Right atrium auricular region (tissue), 2 donors: ENCODE measurements around the gene LYZL2. TPM values are rescaled to one million over a fixed set of nuclear protein-coding genes. Genes with fewer than 3 reads are reported as not detected.

Source experiments
- DNase-seq: peaks from one replicate; pipeline ENCODE4 v3.0.0-alpha.2; 2019; ENCODE audit warnings: low spot score
- H3K27ac ChIP-seq, 2 donors: fragments of 200-600 bp; sonication (generic); 1 replicate in 1 of 2; 2 replicates in 1 of 2; pipeline ENCODE4 v1.5.1; 2016 to 2019
- H3K27me3 ChIP-seq, 2 donors: fragments of 200-600 bp; sonication (generic); one replicate each; pipeline versions ENCODE4 v1.5.1 to v1.6.0; 2017 to 2019
- H3K36me3 ChIP-seq: fragments of 200-600 bp; sonication (generic); one replicate; pipeline ENCODE4 v1.5.1; 2016
- H3K4me1 ChIP-seq, 2 donors: fragments of 200-600 bp; sonication (generic); one replicate each; pipeline versions ENCODE4 v1.5.1 to v1.6.0; 2017 to 2019
- H3K4me3 ChIP-seq, 2 donors: fragments of 200-600 bp; sonication (generic); 1 replicate in 1 of 2; 2 replicates in 1 of 2; pipeline ENCODE4 v1.5.1; 2017 to 2019; ENCODE audit warnings: mild to moderate bottlenecking in 1 of 2, moderate library complexity in 1 of 2
- H3K9me3 ChIP-seq, 2 donors: fragments of 200-600 bp; sonication (generic); one replicate each; pipeline ENCODE4 v1.5.1; 2019
- total RNA-seq, 2 donors: library from RNA; depleted of rRNA; stranded (reverse); fragments of >200 nt; gene quantifications; one replicate each; pipeline ENCODE4 v1.1.0, GENCODE V29; 2016
- TF ChIP-seq, protein P1 (sequence below), 2 donors: fragments of 200-600 bp; sonication (generic); IDR thresholded peaks; one replicate each; pipeline ENCODE4 v1.5.1; 2019; ENCODE audit warnings: antibody characterized with exemption in 2 of 2

LYZL2 gene
- total RNA-seq, 2 donors from 2014 or later, result not detected

DNA sequence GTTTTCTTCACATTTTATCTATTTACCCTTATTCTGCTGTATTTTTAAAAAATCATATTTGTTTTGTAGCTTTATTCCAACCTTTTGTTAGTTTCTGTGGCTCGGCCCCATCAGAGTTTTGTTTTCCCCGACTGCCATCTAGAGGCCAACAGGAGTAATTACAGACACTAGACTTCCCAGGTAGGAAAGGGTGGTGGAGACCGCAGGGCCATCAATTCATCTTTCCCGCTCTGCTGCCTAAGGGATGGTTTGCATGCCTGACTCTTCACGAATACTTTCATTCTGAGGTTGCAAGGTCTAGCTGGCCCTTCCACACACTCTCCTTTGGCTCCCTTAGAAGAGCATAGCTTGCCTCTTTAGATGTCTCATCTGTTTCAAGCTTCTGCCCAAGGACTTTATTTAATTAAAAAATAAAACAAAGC lies 38.3 kb downstream of the LYZL2 start:
- no peaks in the 10 kb centered on the region for H3K27me3 ChIP-seq
- no peak overlapping the region for H3K27ac ChIP-seq
- no peak for DNase-seq
- TF ChIP-seq, protein P1, sequence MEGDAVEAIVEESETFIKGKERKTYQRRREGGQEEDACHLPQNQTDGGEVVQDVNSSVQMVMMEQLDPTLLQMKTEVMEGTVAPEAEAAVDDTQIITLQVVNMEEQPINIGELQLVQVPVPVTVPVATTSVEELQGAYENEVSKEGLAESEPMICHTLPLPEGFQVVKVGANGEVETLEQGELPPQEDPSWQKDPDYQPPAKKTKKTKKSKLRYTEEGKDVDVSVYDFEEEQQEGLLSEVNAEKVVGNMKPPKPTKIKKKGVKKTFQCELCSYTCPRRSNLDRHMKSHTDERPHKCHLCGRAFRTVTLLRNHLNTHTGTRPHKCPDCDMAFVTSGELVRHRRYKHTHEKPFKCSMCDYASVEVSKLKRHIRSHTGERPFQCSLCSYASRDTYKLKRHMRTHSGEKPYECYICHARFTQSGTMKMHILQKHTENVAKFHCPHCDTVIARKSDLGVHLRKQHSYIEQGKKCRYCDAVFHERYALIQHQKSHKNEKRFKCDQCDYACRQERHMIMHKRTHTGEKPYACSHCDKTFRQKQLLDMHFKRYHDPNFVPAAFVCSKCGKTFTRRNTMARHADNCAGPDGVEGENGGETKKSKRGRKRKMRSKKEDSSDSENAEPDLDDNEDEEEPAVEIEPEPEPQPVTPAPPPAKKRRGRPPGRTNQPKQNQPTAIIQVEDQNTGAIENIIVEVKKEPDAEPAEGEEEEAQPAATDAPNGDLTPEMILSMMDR (IDR thresholded peaks at IDR 0.05), result peak; percentile 58 to 84
- no peak overlapping the region for H3K4me3 ChIP-seq
- no peaks in the 10 kb centered on the region for H3K9me3 ChIP-seq
- no peaks in the 10 kb centered on the region for H3K4me1 ChIP-seq
- no peaks in the 10 kb centered on the region for H3K36me3 ChIP-seq

DNA sequence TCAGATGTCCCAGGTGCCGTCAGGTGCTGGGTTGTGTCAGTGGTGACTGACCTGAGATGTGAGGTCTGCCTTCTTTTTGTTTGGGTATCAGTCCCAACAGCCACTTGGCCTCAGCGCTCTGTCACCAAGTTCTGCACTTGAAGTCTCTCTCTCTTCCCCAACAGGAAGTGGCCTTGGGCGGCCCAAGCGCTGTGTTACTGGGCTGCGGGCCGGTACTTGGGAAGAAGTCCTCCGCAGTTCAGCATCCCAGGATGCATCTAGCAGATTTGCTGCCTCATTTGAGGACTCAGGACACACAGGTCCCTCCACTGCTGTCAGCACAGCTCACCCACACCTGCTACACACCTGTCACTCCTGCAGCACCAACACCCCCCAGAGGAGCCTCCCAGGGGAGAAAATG lies 40.1 kb downstream of the LYZL2 start:
- no peaks in the 10 kb centered on the region for H3K4me1 ChIP-seq
- TF ChIP-seq, protein P1 (IDR thresholded peaks at IDR 0.05), result no peak
- no peaks in the 10 kb centered on the region for H3K27me3 ChIP-seq
- no peak overlapping the region for H3K4me3 ChIP-seq
- DNase-seq, result no peak
- no peak overlapping the region for H3K27ac ChIP-seq
- H3K9me3 ChIP-seq, result no peaks in the 10 kb centered on the region
- no peaks in the 10 kb centered on the region for H3K36me3 ChIP-seq

DNA sequence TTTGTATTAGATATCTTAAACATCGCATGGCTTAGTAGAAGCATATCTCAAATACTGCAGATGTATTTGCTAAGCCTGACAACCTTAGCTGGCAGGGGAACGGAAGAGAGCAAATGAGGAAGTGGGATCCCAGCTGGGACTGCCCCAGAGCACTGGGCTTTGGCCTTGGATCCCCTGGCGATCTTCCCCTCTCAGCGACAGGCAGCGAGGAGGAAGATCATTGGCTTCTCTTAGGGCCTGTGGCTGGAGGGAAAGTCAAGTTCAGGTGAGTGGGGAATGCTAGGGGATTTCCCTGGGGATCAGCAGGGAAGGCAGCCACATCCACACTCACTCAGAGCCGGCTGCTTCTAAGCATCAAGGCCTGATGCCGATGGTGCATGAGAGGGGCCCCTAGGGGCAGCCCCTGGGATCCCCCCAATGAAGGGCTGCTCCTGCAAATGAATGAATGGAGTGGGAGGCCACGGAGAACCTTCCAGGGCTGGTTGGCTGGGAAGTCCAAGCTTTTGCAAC lies 42.0 kb downstream of the LYZL2 start:
- no peak overlapping the region for H3K27ac ChIP-seq
- no peak for DNase-seq

DNA sequence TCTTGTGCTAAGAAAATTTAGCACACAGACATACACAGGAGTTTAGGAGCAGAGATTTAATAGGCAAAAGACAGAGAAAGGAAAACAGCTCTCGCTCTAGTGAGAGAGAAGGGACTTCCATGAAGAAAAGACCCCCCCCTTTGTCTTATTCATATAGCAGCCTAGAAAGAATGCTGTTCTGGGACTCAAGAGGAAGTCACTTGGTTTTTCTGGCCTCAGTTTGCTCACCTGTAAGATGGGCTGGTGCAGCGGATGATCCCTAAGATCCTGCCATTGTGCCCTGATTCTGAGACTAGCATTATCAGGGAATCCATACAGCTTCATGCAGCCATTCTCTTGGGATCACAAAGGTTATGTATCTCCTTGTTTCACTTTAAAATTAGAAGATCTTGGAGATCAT lies 42.7 kb downstream of the LYZL2 start:
- no peak overlapping the region for H3K4me3 ChIP-seq
- H3K27ac ChIP-seq, result no peak overlapping the region
- no peaks in the 10 kb centered on the region for H3K36me3 ChIP-seq
- no peaks in the 10 kb centered on the region for H3K9me3 ChIP-seq
- no peak for DNase-seq
- H3K27me3 ChIP-seq, result no peaks in the 10 kb centered on the region
- TF ChIP-seq, protein P1 (IDR thresholded peaks at IDR 0.05), result no peak
- H3K4me1 ChIP-seq, result peaks cover 0 to 14% of the 10 kb centered on the region in 2 donors

More for the DNA sequence above, 42.0 kb downstream of the LYZL2 start:
- H3K4me1 ChIP-seq, result peaks cover 0 to 14% of the 10 kb centered on the region in 2 donors
- TF ChIP-seq, protein P1 (IDR thresholded peaks at IDR 0.05), result no peak
- no peaks in the 10 kb centered on the region for H3K36me3 ChIP-seq
- no peaks in the 10 kb centered on the region for H3K27me3 ChIP-seq
- no peak overlapping the region for H3K4me3 ChIP-seq
- H3K9me3 ChIP-seq, result no peaks in the 10 kb centered on the region

DNA sequence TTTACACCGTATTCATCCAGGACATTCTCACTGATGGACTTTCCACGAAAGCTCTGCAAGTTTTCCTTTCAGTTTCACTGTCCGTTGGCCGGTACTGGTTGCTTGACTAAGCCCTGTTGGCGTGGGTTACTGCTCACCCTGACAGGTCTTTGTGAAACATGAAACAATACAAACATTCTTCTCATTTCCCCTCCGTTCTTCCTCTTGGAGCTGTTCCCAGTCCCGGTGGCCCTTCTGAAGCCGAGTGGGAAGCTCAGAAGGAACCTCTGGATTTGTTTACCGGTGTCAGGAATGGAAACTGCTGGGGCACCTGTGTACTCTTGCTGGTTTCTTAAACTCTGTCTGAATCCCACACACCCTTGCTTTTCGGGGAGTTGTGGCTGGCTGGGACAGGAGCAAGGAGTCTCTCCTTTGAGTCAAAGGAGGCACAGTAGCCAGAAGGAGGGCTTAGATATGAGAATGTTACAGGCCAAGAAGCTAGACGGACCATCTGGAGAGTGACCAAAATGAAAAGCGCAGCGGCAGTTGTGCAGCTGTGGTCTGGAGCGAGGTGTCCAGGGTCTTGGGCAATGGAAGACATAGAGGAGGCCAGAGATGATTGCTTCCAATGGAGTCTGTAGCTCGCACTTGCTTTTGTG lies 45.7 kb downstream of the LYZL2 start:
- DNase-seq, result peak; percentile 84
- peak overlapping the region; percentile 68 to 79 for H3K27ac ChIP-seq
- no peaks in the 10 kb centered on the region for H3K27me3 ChIP-seq
- H3K9me3 ChIP-seq, result no peaks in the 10 kb centered on the region
- H3K4me1 ChIP-seq, result peaks cover 0 to 14% of the 10 kb centered on the region in 2 donors
- peak overlapping the region; percentile 21 to 35 for H3K4me3 ChIP-seq
- H3K36me3 ChIP-seq, result no peaks in the 10 kb centered on the region
- TF ChIP-seq, protein P1 (IDR thresholded peaks at IDR 0.05), result no peak
